Breast epithelium (tissue), 4 donors: ENCODE results near the gene ASF1B. TPM values are rescaled to one million over a fixed set of nuclear protein-coding genes. Genes with fewer than 3 reads are reported as not detected.
A peak's percentile ranks its signal among the peaks of the same experiment; 100 is the strongest.

Experiments used
- DNase-seq, 2 donors: peaks; one replicate each; pipeline ENCODE4 v3.0.0-alpha.2; 2019; ENCODE audit warnings: low spot score in 2 of 2
- H3K27ac ChIP-seq, 2 donors: fragments of 200-600 bp; sonication (generic) in 1 of 2; one replicate each; pipeline ENCODE4 v1.5.1; 2016 to 2019; ENCODE audit warnings: mild to moderate bottlenecking in 1 of 2
- H3K27me3 ChIP-seq, 2 donors: fragments of 200-600 bp; sonication (generic) in 1 of 2; one replicate each; pipeline versions ENCODE4 v1.5.1 to v1.6.0; 2017 to 2019; ENCODE audit warnings: control low read depth in 1 of 2, mild to moderate bottlenecking in 1 of 2
- H3K36me3 ChIP-seq: fragments of 200-600 bp; one replicate; pipeline ENCODE4 v1.5.1; 2019
- H3K4me1 ChIP-seq, 2 donors: fragments of 200-600 bp; sonication (generic); one replicate each; pipeline ENCODE4 v1.5.1; 2016 to 2019; ENCODE audit warnings: control low read depth in 1 of 2
- H3K4me3 ChIP-seq, 3 donors: fragments of 200-600 bp; sonication (generic); 1 replicate in 2 of 3; 2 replicates in 1 of 3; pipeline ENCODE4 v1.5.1; 2016 to 2019; ENCODE audit warnings: mild to moderate bottlenecking in 3 of 3, moderate library complexity in 2 of 3
- H3K9me3 ChIP-seq, 2 donors: fragments of 200-600 bp; sonication (generic) in 1 of 2; one replicate each; pipeline ENCODE4 v1.5.1; 2016 to 2019; ENCODE audit warnings: control low read depth in 1 of 2
- POLR2A ChIP-seq: fragments of 450-650 bp; IDR thresholded peaks from one replicate; pipeline ENCODE4 v1.6.1; 2016; ENCODE audit warnings: antibody characterized with exemption, mild to moderate bottlenecking, moderate library complexity
- POLR2AphosphoS5 ChIP-seq, 3 donors: sonication (generic); formaldehyde crosslinking; IDR thresholded peaks; one replicate each; pipeline ENCODE4 v1.6.1; 2017; ENCODE audit warnings: antibody characterized with exemption in 3 of 3
- intact Hi-C: fragments of 100-400 bp; cut with DNase I; formaldehyde crosslinking; loops from one replicate; pipeline ENCODE4 v1.15.1; 2023; ENCODE audit warnings: low total_unique reads
- total RNA-seq, 3 donors: library from RNA; depleted of rRNA; stranded (reverse); fragments of >200 nt; gene quantifications; one replicate each; pipeline ENCODE4 v1.1.0, GENCODE V29; 2016
- TF ChIP-seq, protein P1 (sequence below), 3 donors: fragments of 450-650 bp; IDR thresholded peaks; one replicate each; pipeline ENCODE4 v1.5.1; 2016 to 2017; ENCODE audit warnings: antibody characterized with exemption in 3 of 3, mild to moderate bottlenecking in 3 of 3, moderate library complexity in 3 of 3

Gene ASF1B
- total RNA-seq, 3 donors from 2014 or later: 0.66 to 1.6 (median 1.2) TPM

GRCh38 chr19:14102756-14103155, 33.6 kb downstream of the ASF1B start:
- no peaks in the 10 kb centered on the region for H3K4me1 ChIP-seq
- DNase-seq: no peak
- H3K4me3 ChIP-seq: no peak overlapping the region
- H3K27me3 ChIP-seq: no peaks in the 10 kb centered on the region
- TF ChIP-seq POLR2AphosphoS5 (IDR thresholded peaks at IDR 0.05) (no peak), POLR2A (no peak)
- TF ChIP-seq, protein P1, sequence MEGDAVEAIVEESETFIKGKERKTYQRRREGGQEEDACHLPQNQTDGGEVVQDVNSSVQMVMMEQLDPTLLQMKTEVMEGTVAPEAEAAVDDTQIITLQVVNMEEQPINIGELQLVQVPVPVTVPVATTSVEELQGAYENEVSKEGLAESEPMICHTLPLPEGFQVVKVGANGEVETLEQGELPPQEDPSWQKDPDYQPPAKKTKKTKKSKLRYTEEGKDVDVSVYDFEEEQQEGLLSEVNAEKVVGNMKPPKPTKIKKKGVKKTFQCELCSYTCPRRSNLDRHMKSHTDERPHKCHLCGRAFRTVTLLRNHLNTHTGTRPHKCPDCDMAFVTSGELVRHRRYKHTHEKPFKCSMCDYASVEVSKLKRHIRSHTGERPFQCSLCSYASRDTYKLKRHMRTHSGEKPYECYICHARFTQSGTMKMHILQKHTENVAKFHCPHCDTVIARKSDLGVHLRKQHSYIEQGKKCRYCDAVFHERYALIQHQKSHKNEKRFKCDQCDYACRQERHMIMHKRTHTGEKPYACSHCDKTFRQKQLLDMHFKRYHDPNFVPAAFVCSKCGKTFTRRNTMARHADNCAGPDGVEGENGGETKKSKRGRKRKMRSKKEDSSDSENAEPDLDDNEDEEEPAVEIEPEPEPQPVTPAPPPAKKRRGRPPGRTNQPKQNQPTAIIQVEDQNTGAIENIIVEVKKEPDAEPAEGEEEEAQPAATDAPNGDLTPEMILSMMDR (IDR thresholded peaks at IDR 0.05): no peak
- intact Hi-C loops: no loop called here
- H3K27ac ChIP-seq: peak overlapping the region; percentile 45 to 68
- H3K9me3 ChIP-seq: no peaks in the 10 kb centered on the region
- no peaks in the 10 kb centered on the region for H3K36me3 ChIP-seq

GRCh38 chr19:14102102-14102696, 34.2 kb downstream of the ASF1B start:
- DNase-seq: no peak
- intact Hi-C loops: no loop called here
- H3K4me1 ChIP-seq: no peaks in the 10 kb centered on the region
- no peak for TF ChIP-seq POLR2A
- TF ChIP-seq POLR2AphosphoS5 (IDR thresholded peaks at IDR 0.05): no peak
- TF ChIP-seq, protein P1 (IDR thresholded peaks at IDR 0.05): no peak
- H3K4me3 ChIP-seq: no peak overlapping the region
- H3K27me3 ChIP-seq: no peaks in the 10 kb centered on the region
- no peaks in the 10 kb centered on the region for H3K36me3 ChIP-seq
- H3K27ac ChIP-seq: peak overlapping the region; percentile 45 to 68
- no peaks in the 10 kb centered on the region for H3K9me3 ChIP-seq

- intact Hi-C loops: no loop called here
- no peaks in the 10 kb centered on the region for H3K4me1 ChIP-seq
- no peak overlapping the region for H3K4me3 ChIP-seq
- no peak for DNase-seq
- H3K27me3 ChIP-seq: no peaks in the 10 kb centered on the region
- no peak overlapping the region for H3K27ac ChIP-seq
- H3K9me3 ChIP-seq: no peaks in the 10 kb centered on the region
- H3K36me3 ChIP-seq: no peaks in the 10 kb centered on the region
- TF ChIP-seq, protein P1 (IDR thresholded peaks at IDR 0.05): no peak
- no peak for TF ChIP-seq POLR2A
- TF ChIP-seq POLR2AphosphoS5 (IDR thresholded peaks at IDR 0.05): no peak
These were observed 35.3 kb downstream of the ASF1B start for GRCh38 chr19:14101003-14101545.

DNA sequence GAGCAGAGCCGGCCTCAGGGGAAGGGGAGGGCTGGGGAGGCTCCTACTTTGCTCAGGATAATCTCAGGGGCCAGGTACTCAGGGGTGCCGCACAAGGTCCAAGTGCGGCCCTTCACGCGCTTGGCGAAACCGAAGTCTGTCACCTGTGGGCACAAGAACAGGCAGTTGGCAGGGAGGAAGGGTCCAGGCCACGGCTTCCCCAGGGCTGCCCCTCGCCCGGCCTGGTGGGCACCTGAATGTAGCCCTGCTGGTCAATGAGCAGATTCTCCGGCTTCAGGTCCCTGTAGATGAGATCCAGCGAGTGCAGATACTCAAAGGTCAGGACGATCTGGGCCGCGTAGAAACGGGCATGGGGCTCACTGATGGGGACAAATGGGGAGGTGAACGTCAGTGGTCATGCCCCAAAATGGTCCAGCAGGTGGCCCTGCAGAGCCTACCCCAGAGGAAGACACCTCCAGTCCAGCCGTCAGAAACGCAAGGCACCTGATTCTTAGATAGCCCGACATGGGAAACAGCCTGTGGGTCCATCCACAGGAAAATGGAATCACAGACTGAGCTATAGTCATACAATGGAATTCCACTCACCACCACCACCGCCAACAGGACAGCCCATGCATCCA, 38.7 kb downstream of the ASF1B start:
- Histone ChIP-seq H3K36me3 (no peaks in the 10 kb centered on the region), H3K4me3 (no peak overlapping the region), H3K27ac (no peak overlapping the region), H3K4me1 (no peaks in the 10 kb centered on the region), H3K9me3 (peaks cover 8 to 11% of the 10 kb centered on the region in 2 donors), H3K27me3 (no peaks in the 10 kb centered on the region)
- intact Hi-C loops: no loop called here
- no peak for TF ChIP-seq POLR2A
- TF ChIP-seq, protein P1 (IDR thresholded peaks at IDR 0.05): no peak
- no peak for TF ChIP-seq POLR2AphosphoS5 (IDR thresholded peaks at IDR 0.05)
- no peak for DNase-seq

DNA sequence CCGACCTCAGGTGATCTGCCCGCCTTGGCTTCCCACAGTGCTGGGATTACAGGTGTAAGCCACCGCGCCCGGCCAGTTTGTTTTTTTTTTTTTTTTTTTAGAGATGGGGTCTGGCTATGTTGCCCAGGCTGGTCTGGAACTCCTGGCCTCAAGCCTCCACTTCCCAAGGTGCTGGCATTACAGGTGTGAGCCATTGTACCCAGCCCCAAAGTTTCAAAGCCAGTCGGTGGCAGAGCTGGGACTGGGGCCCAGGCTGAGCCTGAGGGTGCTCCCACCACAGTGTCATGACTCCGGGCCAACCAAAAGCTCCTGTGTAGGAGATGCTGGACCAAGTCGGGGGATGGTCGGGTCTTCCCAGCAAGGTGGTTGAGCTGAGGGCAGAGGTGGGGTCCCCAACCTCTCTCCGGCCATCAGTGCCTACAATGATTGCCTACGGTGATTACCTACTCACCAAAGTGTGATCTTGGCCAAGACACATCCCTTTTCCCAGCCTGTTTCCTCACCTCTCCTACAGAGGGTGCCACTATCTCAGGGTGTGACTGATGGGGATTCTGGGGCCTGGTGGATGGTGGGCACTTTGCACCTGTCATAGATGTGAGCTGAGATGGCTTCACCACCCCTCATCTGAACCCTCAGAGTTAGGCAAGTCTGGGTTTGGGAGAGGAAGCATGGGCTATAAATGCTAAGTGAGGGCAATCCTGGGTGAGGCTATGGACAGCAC, 40.0 kb downstream of the ASF1B start:
- DNase-seq: no peak
- TF ChIP-seq POLR2A (no peak), POLR2AphosphoS5 (IDR thresholded peaks at IDR 0.05) (no peak)
- TF ChIP-seq, protein P1 (IDR thresholded peaks at IDR 0.05): no peak
- H3K9me3 ChIP-seq: peaks cover 8 to 11% of the 10 kb centered on the region in 2 donors
- no peak overlapping the region for H3K27ac ChIP-seq
- H3K27me3 ChIP-seq: no peaks in the 10 kb centered on the region
- H3K4me1 ChIP-seq: no peaks in the 10 kb centered on the region
- no peaks in the 10 kb centered on the region for H3K36me3 ChIP-seq
- intact Hi-C loops: no loop called here
- H3K4me3 ChIP-seq: no peak overlapping the region
